Liver (tissue), 9 donors: ENCODE measurements around the gene TRIM36. TPM values are rescaled to one million over a fixed set of nuclear protein-coding genes. Genes with fewer than 3 reads are reported as not detected.

Experiments used
- DNase-seq: peaks from one replicate; pipeline ENCODE4 v3.0.0-alpha.2; 2017; ENCODE audit warnings: low spot score
- H3K27ac ChIP-seq, 2 donors: one replicate each; pipeline ENCODE4 v1.7.0; 2013; ENCODE audit warnings: inconsistent platforms in 2 of 2, low read length in 2 of 2, control low read depth in 1 of 2, low read depth in 1 of 2, mild to moderate bottlenecking in 1 of 2
- H3K27me3 ChIP-seq, 4 donors: one replicate each; pipeline versions ENCODE4 v1.6.1 to v1.7.0; 2013; ENCODE audit warnings: low read length in 3 of 4, inconsistent platforms in 1 of 4, mild to moderate bottlenecking in 1 of 4, moderate library complexity in 1 of 4; ENCODE audit not compliant: control insufficient read depth in 4 of 4, insufficient read depth in 4 of 4
- H3K36me3 ChIP-seq, 4 donors: one replicate each; pipeline versions ENCODE4 v1.6.1 to v1.7.0; 2013; ENCODE audit warnings: low read length in 3 of 4, mild to moderate bottlenecking in 3 of 4, low read depth in 1 of 4, moderate library complexity in 1 of 4; ENCODE audit not compliant: control insufficient read depth in 4 of 4, insufficient read depth in 3 of 4
- H3K4me1 ChIP-seq, 4 donors: one replicate each; pipeline versions ENCODE4 v1.6.1 to v1.7.0; 2013; ENCODE audit warnings: low read length in 3 of 4, mild to moderate bottlenecking in 3 of 4, moderate library complexity in 1 of 4; ENCODE audit not compliant: control insufficient read depth in 4 of 4, insufficient read depth in 4 of 4
- H3K4me3 ChIP-seq, 3 donors: one replicate each; pipeline versions ENCODE4 v1.6.1 to v1.7.0; 2013; ENCODE audit warnings: low read length in 3 of 3, control low read depth in 1 of 3, low read depth in 1 of 3, mild to moderate bottlenecking in 1 of 3
- H3K9ac ChIP-seq, 2 donors: one replicate each; pipeline ENCODE4 v1.7.0; 2013; ENCODE audit warnings: low read length in 2 of 2, mild to moderate bottlenecking in 2 of 2, moderate library complexity in 2 of 2, control low read depth in 1 of 2, low read depth in 1 of 2
- H3K9me3 ChIP-seq, 4 donors: one replicate each; pipeline versions ENCODE4 v1.6.1 to v1.7.0; 2013; ENCODE audit warnings: low read length in 3 of 4; ENCODE audit not compliant: control insufficient read depth in 4 of 4
- EGR1 ChIP-seq, 2 donors: IDR thresholded peaks; 2 replicates each; pipeline ENCODE4 v1.6.1; 2016 to 2018; ENCODE audit warnings: antibody characterized with exemption in 2 of 2, low read depth in 2 of 2
- FOXA1 ChIP-seq: IDR thresholded peaks from 2 replicates; pipeline ENCODE4 v1.6.1; 2016; ENCODE audit warnings: antibody characterized with exemption
- FOXA2 ChIP-seq: IDR thresholded peaks from 2 replicates; pipeline ENCODE4 v1.6.1; 2016; ENCODE audit warnings: antibody characterized with exemption
- GABPA ChIP-seq, 2 donors: IDR thresholded peaks in 1 of 2; conservative IDR thresholded peaks in 1 of 2; 2 replicates each; pipeline ENCODE4 v1.6.1; 2016; ENCODE audit warnings: antibody characterized with exemption in 2 of 2, mild to moderate bottlenecking in 1 of 2, moderate library complexity in 1 of 2
- HNF4A ChIP-seq, 2 donors: conservative IDR thresholded peaks; 2 replicates each; pipeline ENCODE4 v1.6.1; 2016; ENCODE audit warnings: antibody characterized with exemption in 2 of 2, mild to moderate bottlenecking in 2 of 2
- HNF4G ChIP-seq: IDR thresholded peaks from 2 replicates; pipeline ENCODE4 v1.6.1; 2016; ENCODE audit warnings: antibody characterized with exemption
- JUND ChIP-seq, 2 donors: IDR thresholded peaks; 2 replicates each; pipeline ENCODE4 v1.6.1; 2016; ENCODE audit warnings: antibody characterized with exemption in 2 of 2
- NR2F2 ChIP-seq: IDR thresholded peaks from 2 replicates; pipeline ENCODE4 v1.6.1; 2016; ENCODE audit warnings: antibody characterized with exemption
- RAD21 ChIP-seq, 2 donors: IDR thresholded peaks; 2 replicates each; pipeline ENCODE4 v1.6.1; 2016; ENCODE audit warnings: antibody characterized with exemption in 2 of 2, mild to moderate bottlenecking in 2 of 2
- RXRA ChIP-seq, 2 donors: IDR thresholded peaks; 2 replicates each; pipeline ENCODE4 v1.6.1; 2017 to 2018; ENCODE audit warnings: antibody characterized with exemption in 2 of 2, mild to moderate bottlenecking in 1 of 2
- SP1 ChIP-seq: IDR thresholded peaks from 2 replicates; pipeline ENCODE4 v1.6.1; 2018; ENCODE audit warnings: antibody characterized with exemption, mild to moderate bottlenecking
- TAF1 ChIP-seq: conservative IDR thresholded peaks from 2 replicates; pipeline ENCODE4 v1.6.1; 2016; ENCODE audit warnings: antibody characterized with exemption, mild to moderate bottlenecking
- YY1 ChIP-seq: IDR thresholded peaks from 2 replicates; pipeline ENCODE4 v1.6.1; 2016; ENCODE audit warnings: antibody characterized with exemption, mild to moderate bottlenecking
- ZBTB33 ChIP-seq: IDR thresholded peaks from 2 replicates; pipeline ENCODE4 v1.6.1; 2016; ENCODE audit warnings: antibody characterized with exemption
- WGBS: extraction: QIAGEN DNeasy Blood & Tissue Kit; methylation state at CpG from one replicate; pipeline ENCODE4 v1.1.7; 2013; 5-methylcytosine and 5-hydroxymethylcytosine counted together
- polyA plus RNA-seq, 2 donors: library from polyadenylated mRNA; stranded (reverse) in 1 of 2; unstranded in 1 of 2; fragments of 200-250 nt in 1 of 2; fragments of >200 nt in 1 of 2; fragmentation: Nextera tagmentation in 1 of 2; extraction: Ambion mirVana in 1 of 2; gene quantifications; one replicate each; pipeline versions ENCODE4 v1.2.1 to v1.2.3, GENCODE V29; 2013 to 2015
- total RNA-seq, 2 donors: library from RNA; depleted of rRNA; stranded (reverse); fragments of >200 nt; gene quantifications; one replicate each; pipeline ENCODE4 v1.2.3, GENCODE V29; 2014
- TF ChIP-seq, protein P1 (sequence below): IDR thresholded peaks from 2 replicates; pipeline ENCODE4 v1.6.1; 2016; ENCODE audit warnings: antibody characterized with exemption
- TF ChIP-seq, protein P2 (sequence below): fragments of 150-350 bp; IDR thresholded peaks from 2 replicates; pipeline ENCODE4 v1.5.1; 2017; ENCODE audit warnings: improper control_type of control experiment, low read depth, low read length; ENCODE audit not compliant: missing input control
- TF ChIP-seq, protein P3 (sequence below): IDR thresholded peaks from 2 replicates; pipeline ENCODE4 v1.6.1; 2016; ENCODE audit warnings: antibody characterized with exemption
- donor health status: healthy.
- donor health status: healthy.
- donor health status: healthy.
- donor health status: healthy.
- donor health status: healthy.

The TRIM36 gene
- total and polyA plus RNA-seq, 4 donors, result 0.16 to 0.47 (median 0.22) TPM

GRCh38 chr5:115096034-115096769 is 73.5 kb downstream of the TRIM36 start:
- Histone ChIP-seq H3K4me1 (no peaks in the 10 kb centered on the region), H3K9ac (no peak overlapping the region), H3K36me3 (no peaks in the 10 kb centered on the region), H3K9me3 (no peaks in the 10 kb centered on the region), H3K27me3 (peaks cover 0 to 2% (median 0%) of the 10 kb centered on the region in 4 donors), H3K27ac (no peak overlapping the region), H3K4me3 (no peak overlapping the region)
- WGBS, result 81% methylated on average over 7 of the region's 7 CpGs
- TF ChIP-seq, protein P1, sequence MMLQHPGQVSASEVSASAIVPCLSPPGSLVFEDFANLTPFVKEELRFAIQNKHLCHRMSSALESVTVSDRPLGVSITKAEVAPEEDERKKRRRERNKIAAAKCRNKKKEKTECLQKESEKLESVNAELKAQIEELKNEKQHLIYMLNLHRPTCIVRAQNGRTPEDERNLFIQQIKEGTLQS, result no peak
- DNase-seq, result no peak

GRCh38 chr5:115087951-115088350 is 81.8 kb downstream of the TRIM36 start:
- DNase-seq, result no peak
- peaks cover 0 to 2% (median under 1%) of the 10 kb centered on the region in 4 donors for H3K27me3 ChIP-seq
- H3K27ac ChIP-seq, result no peak overlapping the region
- H3K4me1 ChIP-seq, result no peaks in the 10 kb centered on the region
- H3K36me3 ChIP-seq, result no peaks in the 10 kb centered on the region
- TF ChIP-seq, protein P1, result no peak
- TF ChIP-seq SP1, result no peak
- TF ChIP-seq RAD21 (IDR thresholded peaks at IDR 0.05), result no peak
- TF ChIP-seq HNF4A (conservative IDR thresholded peaks at IDR 0.05), result no peak
- TF ChIP-seq ZBTB33, result no peak
- no peak for TF ChIP-seq GABPA (IDR thresholded peaks at IDR 0.05 in 1 of 2, conservative IDR thresholded peaks at IDR 0.05 in 1 of 2)
- TF ChIP-seq HNF4G, result no peak
- no peak for TF ChIP-seq EGR1 (IDR thresholded peaks at IDR 0.05; ENCODE audit: low read depth in 2 of 2)
- no peak for TF ChIP-seq NR2F2
- TF ChIP-seq TAF1, result no peak
- no peak for TF ChIP-seq FOXA2
- no peak for TF ChIP-seq YY1
- no peak for TF ChIP-seq RXRA (IDR thresholded peaks at IDR 0.05)
- TF ChIP-seq, protein P2, sequence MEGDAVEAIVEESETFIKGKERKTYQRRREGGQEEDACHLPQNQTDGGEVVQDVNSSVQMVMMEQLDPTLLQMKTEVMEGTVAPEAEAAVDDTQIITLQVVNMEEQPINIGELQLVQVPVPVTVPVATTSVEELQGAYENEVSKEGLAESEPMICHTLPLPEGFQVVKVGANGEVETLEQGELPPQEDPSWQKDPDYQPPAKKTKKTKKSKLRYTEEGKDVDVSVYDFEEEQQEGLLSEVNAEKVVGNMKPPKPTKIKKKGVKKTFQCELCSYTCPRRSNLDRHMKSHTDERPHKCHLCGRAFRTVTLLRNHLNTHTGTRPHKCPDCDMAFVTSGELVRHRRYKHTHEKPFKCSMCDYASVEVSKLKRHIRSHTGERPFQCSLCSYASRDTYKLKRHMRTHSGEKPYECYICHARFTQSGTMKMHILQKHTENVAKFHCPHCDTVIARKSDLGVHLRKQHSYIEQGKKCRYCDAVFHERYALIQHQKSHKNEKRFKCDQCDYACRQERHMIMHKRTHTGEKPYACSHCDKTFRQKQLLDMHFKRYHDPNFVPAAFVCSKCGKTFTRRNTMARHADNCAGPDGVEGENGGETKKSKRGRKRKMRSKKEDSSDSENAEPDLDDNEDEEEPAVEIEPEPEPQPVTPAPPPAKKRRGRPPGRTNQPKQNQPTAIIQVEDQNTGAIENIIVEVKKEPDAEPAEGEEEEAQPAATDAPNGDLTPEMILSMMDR, result no peak
- no peak for TF ChIP-seq FOXA1
- TF ChIP-seq JUND (IDR thresholded peaks at IDR 0.05), result no peak
- TF ChIP-seq, protein P3, sequence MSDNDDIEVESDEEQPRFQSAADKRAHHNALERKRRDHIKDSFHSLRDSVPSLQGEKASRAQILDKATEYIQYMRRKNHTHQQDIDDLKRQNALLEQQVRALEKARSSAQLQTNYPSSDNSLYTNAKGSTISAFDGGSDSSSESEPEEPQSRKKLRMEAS, result no peak
- 66% methylated on average over 3 of the region's 3 CpGs for WGBS
- H3K9ac ChIP-seq, result no peak overlapping the region
- H3K9me3 ChIP-seq, result peaks cover 0 to 1% (median 0%) of the 10 kb centered on the region in 4 donors
- H3K4me3 ChIP-seq, result no peak overlapping the region
